ENCODE measurements around the gene CTNNBIP1.
"Not testable (repeated sequence)": the region's sequence is repeated elsewhere in the genome, so short reads cannot be mapped to it uniquely, and the experiment has no call there.

CTNNBIP1 gene

DNA sequence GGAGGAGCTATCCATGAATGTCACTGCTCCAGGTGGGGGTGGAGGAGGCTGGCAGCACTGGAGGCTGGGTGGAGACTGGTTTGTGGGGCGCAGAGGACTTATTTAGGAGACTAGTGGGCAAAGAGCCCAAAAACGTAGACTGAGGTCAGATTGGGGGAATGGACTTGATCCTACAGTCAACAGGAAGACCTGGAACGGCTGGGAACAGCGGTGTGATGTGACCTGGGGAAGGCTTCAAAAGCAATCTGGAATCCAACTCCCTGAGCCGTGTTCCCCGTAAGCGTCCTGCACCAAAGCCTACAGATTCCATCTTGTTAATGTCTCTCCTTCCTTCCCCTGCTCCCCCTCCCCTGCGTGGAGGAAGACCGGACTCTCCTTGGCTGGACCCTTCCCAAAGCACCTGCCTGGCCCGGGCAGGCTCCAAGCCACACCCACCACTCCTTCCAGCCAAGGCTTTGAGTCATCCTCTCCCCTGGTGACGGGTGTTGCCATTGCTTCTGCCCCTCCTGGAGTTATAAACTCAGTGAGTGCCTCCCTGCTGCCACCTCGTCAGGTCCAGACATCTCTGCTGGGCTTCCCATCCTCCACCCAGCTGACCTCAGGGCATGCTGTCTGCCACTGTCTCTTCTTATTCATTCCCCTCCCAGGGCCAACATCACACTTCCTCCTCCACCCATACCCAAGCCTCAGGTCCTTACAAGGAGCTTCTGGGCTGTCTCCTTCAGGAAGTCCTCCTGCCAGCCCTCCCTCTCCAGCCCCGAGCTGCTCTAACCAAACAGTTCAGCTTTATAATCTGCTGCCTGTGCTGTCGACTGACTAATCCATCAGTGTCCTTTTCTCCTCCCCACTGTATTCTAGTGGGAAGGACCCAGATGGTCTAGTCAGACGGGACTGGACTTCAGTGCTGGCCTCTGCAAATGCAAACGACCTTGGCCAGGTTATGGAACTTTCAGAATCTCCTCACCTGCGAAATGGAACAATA lies 84.7 kb downstream of the CTNNBIP1 start:
- peak; percentile 34 to 43 for DNase-seq

DNA sequence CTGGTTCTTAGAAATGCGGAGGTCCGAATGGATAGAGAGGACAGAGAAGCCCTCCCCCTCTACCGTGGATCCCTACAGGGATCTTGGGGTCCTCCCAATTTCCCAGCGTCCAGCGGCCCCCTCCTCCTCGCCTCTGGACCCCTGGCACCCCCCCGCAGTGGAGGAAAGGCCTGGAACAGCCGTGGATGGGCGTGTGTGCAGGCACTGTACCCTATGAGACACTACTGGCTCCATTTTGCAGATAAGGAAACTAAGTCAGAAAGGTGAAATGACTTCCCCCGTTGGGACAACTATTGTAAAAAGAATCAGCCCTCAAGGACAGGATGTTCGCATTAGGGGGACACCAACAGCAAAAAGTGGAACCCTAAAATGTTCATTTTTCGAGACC lies 85.4 kb downstream of the CTNNBIP1 start:
- no peak for DNase-seq

DNA sequence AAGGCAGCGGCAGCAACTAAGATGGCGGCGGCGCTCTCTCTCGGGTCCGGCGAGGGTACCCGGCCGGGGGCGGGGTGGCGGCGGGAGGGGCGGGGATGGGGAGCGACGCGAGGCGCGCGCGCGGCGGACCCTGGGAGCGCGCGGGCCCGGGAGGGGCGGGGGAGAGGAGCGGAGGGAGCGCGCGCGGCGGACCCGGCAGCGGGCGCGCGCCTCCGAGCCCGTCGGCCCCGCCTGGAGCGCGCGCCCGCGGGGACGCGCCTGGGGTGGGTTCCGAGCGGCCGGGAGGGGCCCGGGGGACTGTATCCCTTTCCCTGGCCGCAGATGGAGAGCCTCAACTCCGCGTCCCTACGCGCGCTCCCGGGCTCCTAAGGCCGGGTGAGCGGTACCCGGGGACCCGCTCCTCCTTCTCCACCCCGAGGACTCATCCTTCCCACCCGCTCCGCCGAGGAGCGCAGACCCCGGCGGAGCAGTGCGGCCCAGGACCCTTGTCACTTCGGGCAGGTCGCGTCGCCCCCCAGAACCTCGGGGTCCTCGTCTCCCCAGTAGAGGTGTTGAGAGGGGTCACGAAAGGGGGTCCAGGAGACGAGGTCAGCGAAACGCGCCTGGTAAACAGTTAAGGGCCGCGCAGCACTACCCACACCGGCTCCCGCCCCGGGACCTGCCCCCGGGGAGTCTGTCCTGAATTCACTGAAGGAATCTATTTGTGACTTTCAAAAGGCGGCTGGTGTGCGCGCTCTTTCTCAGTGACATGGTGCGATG lies 85.9 kb downstream of the CTNNBIP1 start, which contains the start of gene CLSTN1:
CLSTN1 (minus strand) TSS at position 23 of the 759 bp plus-strand sequence. CDS start 232 bp downstream, outside the sequence.
- DNase-seq, result peak; percentile 90

DNA sequence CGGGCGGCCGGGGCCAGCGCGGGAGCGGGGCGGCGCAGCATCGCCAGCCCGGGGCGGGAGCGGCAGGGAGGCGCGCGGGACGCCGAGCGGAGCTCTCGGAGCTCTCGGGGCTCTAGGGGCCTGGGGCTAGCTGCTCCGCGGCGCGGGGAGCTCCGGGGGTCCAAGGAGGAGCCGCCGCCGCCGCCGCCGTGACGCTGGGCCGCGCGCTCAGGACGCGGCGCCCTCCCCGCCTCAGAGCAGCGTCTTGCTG lies 86.5 kb downstream of the CTNNBIP1 start:
- no peak for DNase-seq

DNA sequence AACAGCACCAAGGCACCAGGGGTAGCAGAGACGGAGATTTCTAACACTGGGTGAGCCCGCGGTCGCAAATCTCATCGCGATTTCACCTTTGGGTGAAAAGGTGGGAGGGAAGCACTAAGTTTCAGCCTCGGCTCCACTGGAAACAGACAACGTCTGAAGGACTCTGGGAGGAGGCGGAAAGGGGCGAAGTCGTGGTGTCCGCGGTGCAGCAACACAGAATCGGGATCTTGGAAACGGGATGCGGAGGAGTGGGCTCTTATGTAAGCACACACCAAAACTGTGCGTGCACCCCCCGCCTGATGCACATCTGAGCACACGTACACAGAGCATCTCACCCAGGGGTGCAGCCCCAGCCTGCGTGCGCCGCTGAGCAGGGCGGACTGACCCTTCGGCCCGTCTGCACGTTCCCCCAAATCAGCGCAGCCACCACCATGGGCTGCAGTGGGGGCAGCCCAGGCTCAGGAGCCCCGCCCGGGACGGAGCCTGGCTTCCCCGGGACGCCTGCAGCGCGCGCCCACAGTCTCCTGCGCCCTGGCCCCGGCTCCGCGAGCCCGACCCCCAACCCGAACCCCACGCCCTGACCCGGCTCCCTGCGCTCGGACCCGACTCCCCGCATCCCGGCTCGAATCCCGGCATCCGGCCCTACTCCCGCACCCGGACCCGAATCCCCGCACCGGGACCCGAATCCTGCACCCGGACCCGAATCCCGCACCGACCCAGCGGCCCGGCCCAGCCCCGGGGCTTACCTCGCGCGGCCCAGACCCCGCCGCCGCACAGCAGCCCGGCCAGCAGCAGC lies 87.0 kb downstream of the CTNNBIP1 start:
- peak; percentile 9 to 20 for DNase-seq

DNA sequence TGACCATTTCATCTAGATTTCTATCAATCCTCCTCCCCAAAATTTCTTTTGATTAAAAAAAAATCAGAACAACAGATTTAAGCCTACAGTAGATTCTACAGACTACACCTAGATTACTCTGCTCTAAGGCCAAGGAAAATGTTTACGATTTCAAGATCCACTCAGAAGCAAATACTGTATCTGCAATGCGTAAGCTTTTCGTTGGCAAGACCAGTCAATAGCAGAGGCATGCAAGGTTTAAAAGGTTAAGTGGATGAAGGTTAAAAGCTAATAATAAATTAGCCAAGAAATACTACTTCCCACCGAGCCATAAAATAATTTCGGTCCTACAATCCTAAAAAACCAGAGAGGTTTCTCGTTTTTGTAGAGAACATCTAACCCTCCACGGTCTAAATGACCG lies 87.6 kb downstream of the CTNNBIP1 start:
- DNase-seq, result no peak

DNA sequence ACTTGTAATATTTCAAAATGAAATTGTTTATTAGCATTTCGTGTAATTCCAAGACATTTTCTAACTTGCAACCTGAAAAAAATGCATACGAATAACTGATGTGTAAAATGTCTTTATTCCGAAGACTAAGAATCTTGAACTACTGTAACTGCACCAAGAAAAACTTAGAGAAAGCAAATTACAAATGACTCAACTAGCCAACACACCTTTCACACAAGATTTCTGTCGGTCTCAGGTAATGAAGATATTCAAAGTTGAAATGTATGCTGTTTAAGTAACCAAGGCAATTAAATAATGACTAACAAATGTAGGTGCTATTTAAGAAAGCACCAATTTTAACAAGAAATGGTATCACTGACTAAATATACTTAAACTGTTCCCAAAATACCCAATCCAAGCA lies 88.4 kb downstream of the CTNNBIP1 start:
- no peak for DNase-seq

DNA sequence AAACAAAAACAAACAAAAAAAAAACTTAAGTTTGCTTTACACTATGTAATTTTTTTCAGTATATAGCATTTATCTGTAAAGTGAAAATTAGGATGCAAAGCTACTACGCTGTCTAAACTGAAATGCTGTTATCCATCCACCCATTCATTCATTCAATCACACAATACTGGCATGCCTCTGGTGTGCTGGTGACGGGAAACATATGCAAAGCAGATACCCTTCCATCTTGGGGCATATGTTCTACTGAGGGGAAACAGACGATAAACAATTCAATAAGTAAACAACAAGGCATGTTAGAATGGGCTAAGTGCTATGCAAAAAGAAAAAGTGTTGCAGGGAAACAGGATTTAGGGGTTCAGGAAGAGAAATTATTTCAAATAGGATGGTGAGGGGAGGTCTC lies 89.5 kb downstream of the CTNNBIP1 start:
- no peak for DNase-seq

DNA sequence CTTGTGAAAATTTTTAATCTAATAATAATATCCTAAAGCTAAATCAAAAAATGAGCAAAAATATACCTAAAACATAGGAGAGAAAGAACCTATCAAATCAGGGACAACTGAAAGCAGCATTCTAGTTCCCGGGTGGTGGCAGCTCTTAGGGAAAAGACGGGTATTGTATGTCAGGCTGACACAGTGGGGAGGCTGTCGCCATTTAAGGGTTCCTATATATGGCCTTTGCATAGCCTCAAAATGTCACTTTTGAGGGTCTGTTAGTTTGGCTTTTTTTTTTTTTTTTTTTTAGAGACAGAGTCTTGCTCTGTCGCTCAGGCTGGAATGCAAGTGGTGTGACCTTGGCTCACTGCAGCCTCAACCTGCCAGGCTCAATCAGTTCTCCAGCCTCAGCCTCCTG lies 92.3 kb downstream of the CTNNBIP1 start:
- DNase-seq, result no peak

DNA sequence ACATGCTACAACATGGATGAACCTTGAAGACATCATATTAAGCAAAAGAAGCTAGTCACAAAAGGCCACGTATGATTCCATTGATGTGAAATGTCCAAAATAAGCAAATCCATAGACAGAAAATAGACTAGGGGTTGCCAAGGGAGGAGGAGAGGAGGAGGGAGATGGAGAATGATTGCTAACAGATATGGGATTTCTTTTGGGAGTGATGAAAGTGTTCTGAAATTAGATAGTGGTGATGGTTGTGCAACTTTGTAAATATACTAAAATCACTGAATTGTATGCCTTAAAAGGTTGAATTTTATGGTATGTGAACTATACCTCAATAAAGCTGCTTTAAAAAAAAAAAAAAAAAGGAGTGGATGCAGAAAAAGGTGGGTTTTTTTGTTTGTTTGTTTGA lies 93.9 kb downstream of the CTNNBIP1 start:
- DNase-seq, result no peak

DNA sequence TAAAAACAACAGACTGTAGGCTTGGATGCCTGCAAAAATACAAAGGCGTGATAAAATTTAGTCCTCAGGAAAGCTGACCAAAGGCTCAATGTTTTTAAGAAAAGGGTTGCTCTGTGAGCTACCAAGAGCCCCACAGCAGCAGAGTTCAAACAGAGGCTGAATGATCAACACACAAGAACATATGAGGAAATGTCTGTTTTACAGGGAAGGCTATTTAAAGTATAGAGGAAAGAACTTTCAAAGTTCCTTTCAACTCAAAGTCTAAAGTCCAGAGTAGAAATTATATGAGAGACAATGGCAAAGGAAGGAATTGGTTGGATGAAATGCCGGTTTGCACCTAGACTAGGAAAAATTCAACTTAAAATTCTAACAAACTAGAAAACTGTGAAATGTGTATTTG lies 94.9 kb downstream of the CTNNBIP1 start:
- no peak for DNase-seq

DNA sequence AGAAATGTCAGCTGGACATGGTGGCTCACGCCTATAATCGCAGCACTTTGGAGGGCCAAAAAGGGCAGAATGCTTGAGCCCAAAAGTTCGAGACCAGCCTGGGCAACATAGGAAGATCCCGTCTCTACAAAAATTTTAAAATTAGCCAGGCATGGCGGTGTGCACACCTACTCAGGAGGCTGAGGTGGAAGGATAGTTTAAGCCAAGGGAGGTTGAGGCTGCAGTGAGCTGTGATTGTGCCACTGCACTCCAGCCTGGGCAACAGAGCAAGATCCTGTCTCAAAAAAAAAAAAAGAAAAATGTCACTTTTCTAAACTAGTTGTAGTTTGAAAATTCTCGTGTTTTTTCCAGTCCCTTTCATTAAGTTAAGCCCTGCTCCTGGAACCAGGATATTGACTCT lies 95.5 kb downstream of the CTNNBIP1 start:
- DNase-seq, result no peak

DNA sequence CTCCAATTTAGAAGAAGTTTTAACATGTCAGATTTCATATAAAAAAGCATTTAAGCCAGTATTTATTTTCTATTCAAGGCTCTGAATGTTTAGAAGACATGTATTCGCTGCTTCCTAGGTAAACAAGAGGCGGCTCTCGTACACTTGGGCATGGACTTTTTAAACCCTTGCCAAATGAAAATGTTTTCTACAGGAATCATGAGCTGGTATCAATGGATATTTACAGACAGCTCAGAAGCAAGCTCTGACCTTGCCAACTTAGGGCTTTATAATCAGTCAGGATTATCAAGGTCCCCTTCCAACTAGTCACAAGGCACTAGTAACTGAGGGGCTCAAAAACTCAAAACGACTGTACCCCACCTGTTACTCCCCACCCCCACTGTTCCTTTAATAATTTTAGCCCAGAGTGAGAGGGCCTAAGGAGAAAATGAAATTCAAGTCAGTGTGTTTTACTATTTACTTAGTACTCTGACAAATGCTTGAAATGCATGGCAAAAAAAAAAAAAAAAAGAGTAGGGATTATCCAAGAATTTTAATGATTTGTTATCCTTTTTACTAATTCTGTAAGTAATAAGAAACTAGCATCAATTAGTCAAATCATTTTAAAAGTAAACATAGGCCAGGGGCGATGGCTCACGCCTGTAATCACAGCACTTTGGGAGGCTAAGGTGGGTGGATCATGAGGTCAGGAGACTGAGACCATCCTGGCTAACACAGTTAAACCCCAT lies 98.7 kb downstream of the CTNNBIP1 start:
- no peak for DNase-seq

DNA sequence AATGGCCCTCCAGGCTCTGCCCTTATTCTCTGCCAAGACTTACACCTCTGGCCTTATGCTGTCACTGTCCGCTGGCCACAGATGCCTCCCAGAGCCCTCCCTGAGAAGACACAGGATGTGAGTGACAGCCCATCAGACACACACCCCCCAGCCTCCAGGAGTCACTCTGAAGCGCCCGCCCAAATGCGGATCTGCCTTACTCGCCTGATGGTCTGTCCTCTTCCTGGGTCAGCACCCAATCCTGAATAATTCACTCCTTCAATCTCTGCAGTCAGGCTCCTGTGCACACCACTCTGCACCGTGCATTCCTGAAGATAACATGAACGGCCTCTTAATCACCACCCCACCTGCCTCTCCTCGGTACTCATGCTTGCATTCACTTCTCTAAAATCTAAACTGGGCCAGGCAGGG lies 101.0 kb downstream of the CTNNBIP1 start:
- DNase-seq, result no peak

DNA sequence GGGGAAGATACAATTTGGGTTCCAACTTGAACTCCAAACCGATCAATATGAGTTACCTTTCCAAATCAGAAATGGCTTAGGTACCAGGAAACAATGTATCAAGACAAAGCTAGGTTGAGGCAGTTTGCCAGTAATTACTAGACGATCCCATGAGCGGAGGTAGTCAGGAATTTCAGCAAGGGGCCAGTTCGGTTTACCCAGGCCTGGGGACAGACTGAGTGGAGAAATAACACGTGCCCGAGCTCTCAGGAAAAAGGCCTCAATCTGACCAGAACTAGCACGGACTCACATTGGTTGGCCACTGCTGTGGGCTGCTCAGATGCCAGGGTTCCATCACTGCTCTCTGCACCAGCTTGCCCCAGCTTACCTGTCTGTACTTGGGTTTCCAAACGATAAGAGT lies 101.6 kb downstream of the CTNNBIP1 start:
- DNase-seq, result no peak

DNA sequence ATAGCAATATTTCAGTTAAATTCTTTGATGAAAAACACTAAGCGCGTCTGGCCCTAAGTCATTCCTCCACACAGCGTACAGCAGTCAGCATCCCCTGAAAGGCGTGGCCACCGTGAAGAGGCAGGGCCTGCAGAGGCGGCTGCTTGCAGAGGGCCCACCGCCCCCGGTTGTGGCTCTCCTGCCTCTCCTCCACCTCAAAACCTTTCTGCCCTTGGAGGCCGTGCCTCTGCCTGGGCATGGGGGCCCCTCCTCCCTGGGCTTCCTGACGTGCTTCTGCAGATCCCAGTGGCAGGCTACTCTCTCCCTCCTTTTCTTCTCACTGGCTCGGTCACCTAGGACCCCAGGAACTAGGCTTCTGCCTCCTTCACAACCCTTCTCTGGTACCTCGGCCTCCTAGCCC lies 102.5 kb downstream of the CTNNBIP1 start:
- DNase-seq, result no peak

DNA sequence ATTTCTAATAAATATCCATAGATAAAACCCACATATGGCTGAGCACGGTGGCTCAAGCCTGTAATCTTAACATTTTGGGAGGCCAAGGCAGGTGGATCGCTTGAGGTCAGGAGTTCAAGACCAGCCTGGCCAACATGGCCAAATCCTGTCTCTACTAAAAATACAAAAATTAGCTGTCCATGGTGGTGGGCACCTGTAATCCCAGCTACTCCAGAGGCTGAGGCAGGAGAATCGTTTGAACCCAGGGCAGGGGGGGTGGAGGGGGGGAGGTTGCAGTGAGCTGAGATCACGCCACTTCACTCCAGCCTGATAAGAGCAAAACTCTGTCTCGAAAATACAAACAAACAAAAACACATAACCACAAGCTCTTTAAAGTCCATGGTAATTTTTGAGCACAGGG lies 104.1 kb downstream of the CTNNBIP1 start:
- DNase-seq, result not testable (repeated sequence)

DNA sequence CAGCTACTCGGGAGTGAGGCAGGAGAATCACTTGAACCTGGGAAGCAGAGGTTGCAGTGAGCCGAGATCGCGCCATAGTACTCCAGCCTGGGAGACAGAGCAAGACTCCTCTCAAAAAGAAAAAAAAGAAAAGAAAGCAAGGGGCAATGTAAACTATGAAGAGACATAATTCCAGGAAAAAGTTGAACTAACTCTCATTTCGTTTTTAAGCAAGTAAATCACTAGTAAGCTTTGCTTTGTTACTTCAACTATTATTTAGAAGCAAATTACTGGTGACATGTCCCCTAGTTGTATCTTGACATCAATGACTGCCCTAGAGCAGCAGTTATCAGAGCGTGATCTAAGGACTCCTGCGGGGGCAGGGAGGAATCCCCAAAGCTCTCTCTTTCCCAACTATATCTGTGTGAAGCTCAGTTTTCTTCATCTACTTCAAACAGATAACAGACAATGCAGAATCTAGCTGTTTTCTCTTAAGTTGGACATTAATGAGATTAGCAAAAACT lies 105.0 kb downstream of the CTNNBIP1 start:
- no peak for DNase-seq

DNA sequence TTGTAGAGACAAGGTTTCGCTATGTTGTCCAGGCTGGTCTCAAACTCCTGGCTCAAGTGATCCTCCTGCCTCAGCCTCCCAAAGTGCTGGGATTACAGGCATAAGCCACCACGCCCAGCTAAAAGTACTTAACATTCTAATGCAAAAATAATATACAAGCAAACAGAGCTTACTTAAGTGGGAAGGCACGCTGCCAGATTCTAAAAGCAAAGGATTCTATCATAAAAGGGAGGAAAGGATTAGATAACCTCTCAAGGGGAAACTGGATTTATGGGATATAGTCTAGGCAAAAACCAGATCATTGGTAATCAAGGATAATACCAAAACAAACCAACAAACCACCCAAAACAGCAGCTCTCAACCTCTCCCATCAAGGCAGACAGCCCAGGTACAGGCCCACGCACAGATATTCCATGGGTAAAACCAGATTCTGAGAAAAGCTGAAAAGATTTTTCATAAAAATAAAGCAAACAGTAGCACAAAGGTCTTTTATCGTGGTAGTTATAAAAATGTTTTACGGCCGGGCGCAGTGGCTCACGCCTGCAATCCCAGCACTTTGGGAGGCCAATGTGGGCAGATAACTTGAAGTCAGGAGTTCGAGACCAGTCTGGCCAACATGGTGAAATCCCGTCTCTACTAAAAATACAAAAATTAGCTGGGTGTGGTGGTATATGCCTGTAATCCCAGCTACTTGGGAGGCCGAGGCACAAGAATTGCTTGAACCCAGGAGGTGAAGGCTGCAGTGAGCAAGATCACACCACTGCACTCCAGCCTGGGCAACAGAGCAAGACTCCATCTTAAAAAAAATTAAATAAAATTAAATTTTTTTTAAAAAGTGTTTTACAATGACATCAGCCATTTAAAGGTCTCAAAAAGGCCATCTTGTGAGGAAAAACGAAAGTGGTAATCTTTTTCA lies 106.8 kb downstream of the CTNNBIP1 start:
- not testable (repeated sequence) for DNase-seq

DNA sequence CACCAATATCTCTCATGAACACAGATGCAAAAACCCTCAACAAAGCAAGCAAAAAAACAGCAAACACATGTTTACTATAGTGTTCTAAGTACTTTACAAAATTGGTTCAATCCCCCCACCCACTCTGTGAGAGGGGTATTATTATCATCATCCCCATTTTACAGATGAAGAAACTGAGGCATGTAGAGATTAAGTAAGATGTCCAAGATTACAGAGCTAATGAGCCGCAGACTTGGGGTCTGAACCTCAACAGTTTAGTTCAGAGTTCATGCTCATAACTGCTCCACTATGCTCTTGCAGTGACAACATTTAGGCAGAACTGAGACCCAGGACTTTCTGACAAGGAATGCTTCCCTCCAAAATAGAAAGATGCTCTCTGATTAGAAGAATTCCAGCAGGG lies 108.2 kb downstream of the CTNNBIP1 start:
- DNase-seq, result no peak
